ENCODE data around the gene TFCP2L1.

Gene TFCP2L1

DNA sequence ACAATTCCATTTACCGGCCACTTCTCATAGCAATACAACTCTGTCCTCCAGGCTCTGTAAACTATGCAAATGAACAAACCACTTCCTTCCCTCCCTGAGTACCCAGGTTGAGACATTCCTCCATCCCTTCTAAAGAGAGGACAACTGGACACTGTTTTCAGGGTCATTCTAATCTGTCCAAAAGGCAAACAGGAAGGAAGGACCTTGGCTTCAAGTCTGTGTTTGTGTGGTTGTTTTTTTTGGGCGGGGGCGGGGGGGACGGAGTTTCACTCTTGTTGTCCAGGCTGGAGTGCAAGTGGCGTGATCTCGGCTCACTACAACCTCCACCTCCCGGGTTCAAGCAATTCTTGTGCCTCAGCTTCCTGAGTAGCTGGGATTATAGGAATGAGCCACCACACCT lies 3.3 kb downstream of the TFCP2L1 start:
- Histone ChIP-seq H3K79me2 (ENCODE audit: insufficient read depth, low read length) (no peaks in the 10 kb centered on the region), H3K4me1 (ENCODE audit: insufficient read depth, low read length, severe bottlenecking) (peaks cover 5% of the 10 kb centered on the region), H4K20me1 (ENCODE audit: insufficient read depth, low read length) (no peaks in the 10 kb centered on the region), H3F3A (ENCODE audit: insufficient read depth, low read length) (no peaks in the 10 kb centered on the region), H3K4me2 (ENCODE audit: low read length) (no peak overlapping the region), H3K9ac (ENCODE audit: low read length) (no peak overlapping the region), H3K36me3 (ENCODE audit: insufficient read depth, low read length) (no peaks in the 10 kb centered on the region), H2AFZ (ENCODE audit: low read length) (no peak overlapping the region), H3K9me3 (ENCODE audit: low read length) (no peaks in the 10 kb centered on the region), H3K27ac (ENCODE audit: low read depth, low read length, poor library complexity, severe bottlenecking) (no peak overlapping the region), H3K9me2 (ENCODE audit: low read depth, low read length) (no peaks in the 10 kb centered on the region), H3K4me3 (ENCODE audit: low read depth, low read length, poor library complexity, severe bottlenecking) (no peak overlapping the region), H3K27me3 (ENCODE audit: insufficient read depth, low read length) (no peaks in the 10 kb centered on the region)
- TF ChIP-seq, protein P1, sequence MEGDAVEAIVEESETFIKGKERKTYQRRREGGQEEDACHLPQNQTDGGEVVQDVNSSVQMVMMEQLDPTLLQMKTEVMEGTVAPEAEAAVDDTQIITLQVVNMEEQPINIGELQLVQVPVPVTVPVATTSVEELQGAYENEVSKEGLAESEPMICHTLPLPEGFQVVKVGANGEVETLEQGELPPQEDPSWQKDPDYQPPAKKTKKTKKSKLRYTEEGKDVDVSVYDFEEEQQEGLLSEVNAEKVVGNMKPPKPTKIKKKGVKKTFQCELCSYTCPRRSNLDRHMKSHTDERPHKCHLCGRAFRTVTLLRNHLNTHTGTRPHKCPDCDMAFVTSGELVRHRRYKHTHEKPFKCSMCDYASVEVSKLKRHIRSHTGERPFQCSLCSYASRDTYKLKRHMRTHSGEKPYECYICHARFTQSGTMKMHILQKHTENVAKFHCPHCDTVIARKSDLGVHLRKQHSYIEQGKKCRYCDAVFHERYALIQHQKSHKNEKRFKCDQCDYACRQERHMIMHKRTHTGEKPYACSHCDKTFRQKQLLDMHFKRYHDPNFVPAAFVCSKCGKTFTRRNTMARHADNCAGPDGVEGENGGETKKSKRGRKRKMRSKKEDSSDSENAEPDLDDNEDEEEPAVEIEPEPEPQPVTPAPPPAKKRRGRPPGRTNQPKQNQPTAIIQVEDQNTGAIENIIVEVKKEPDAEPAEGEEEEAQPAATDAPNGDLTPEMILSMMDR (IDR thresholded peaks at IDR 0.05; ENCODE audit: low read length): no peak
- TF ChIP-seq EZH2 (IDR thresholded peaks at IDR 0.05; ENCODE audit: borderline replicate concordance, low read length): no peak

DNA sequence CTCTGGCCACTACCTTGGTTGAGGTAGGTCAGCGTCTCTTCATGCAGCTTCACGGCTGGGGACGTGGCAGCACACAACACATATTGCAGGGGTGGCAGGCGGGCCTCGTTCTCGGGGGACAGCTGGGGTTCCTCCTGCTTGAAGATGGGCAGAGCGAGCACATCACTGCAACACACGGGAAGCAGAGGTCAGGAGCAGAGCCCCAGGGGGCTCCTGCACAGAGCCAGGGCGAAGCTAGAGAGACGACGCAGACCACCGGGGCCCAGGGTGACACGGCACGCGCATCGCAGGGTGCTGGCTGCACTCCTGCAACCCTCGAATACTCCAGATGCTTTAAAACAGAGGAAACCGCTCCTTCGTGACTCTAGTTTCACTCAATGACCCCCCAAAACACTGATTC lies 3.9 kb downstream of the TFCP2L1 start:
- Histone ChIP-seq H3K4me1 (ENCODE audit: insufficient read depth, low read length, severe bottlenecking) (peaks cover 5% of the 10 kb centered on the region), H4K20me1 (ENCODE audit: insufficient read depth, low read length) (no peaks in the 10 kb centered on the region), H3K9ac (ENCODE audit: low read length) (no peak overlapping the region), H3K9me3 (ENCODE audit: low read length) (no peaks in the 10 kb centered on the region), H3K27me3 (ENCODE audit: insufficient read depth, low read length) (no peaks in the 10 kb centered on the region), H3K79me2 (ENCODE audit: insufficient read depth, low read length) (no peaks in the 10 kb centered on the region), H3K27ac (ENCODE audit: low read depth, low read length, poor library complexity, severe bottlenecking) (no peak overlapping the region), H2AFZ (ENCODE audit: low read length) (no peak overlapping the region), H3K9me2 (ENCODE audit: low read depth, low read length) (no peaks in the 10 kb centered on the region), H3F3A (ENCODE audit: insufficient read depth, low read length) (no peaks in the 10 kb centered on the region), H3K36me3 (ENCODE audit: insufficient read depth, low read length) (no peaks in the 10 kb centered on the region), H3K4me3 (ENCODE audit: low read depth, low read length, poor library complexity, severe bottlenecking) (no peak overlapping the region), H3K4me2 (ENCODE audit: low read length) (no peak overlapping the region)
- TF ChIP-seq, protein P1 (IDR thresholded peaks at IDR 0.05; ENCODE audit: low read length): no peak
- TF ChIP-seq EZH2 (IDR thresholded peaks at IDR 0.05; ENCODE audit: borderline replicate concordance, low read length): no peak

DNA sequence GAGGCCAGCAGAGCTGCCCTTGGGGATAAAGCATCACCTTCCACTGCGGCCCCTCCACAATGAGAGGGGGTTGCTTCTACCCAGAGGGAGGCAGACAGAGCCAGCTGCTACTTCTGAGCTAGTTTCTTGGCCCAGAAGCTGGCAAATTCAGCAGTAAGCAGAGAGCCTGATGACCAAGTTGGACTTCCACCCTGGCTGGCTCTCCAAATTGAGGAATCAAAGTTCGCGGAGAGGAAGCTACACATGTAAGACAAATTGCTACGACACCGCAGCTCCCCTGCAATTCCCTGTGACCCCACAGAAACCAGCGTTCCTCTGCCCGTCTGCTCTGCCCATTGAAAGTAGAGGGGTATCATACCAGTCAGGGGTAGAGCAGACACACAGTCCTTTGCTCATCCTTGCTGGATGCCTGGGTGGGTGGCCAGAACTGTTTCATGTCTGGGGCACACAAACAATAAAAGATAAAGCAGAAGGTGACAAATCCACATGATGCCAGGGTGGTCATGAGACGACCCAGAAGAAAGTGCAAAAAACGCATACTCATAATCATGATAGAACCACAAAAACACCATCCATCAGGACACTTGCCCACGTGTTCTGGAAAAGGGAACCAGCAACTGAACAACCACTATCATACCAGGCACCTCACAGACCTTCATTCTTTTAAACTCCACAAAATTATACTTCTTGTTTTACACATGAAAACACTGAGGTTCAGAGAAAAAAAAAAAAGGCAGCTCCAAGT lies 5.4 kb downstream of the TFCP2L1 start:
- H3K9ac ChIP-seq (ENCODE audit: low read length): no peak overlapping the region
- H3K27me3 ChIP-seq (ENCODE audit: insufficient read depth, low read length): no peaks in the 10 kb centered on the region
- H4K20me1 ChIP-seq (ENCODE audit: insufficient read depth, low read length): no peaks in the 10 kb centered on the region
- H2AFZ ChIP-seq (ENCODE audit: low read length): no peak overlapping the region
- H3K9me2 ChIP-seq (ENCODE audit: low read depth, low read length): no peaks in the 10 kb centered on the region
- H3K9me3 ChIP-seq (ENCODE audit: low read length): no peaks in the 10 kb centered on the region
- H3K36me3 ChIP-seq (ENCODE audit: insufficient read depth, low read length): no peaks in the 10 kb centered on the region
- H3K4me3 ChIP-seq (ENCODE audit: low read depth, low read length, poor library complexity, severe bottlenecking): no peak overlapping the region
- H3F3A ChIP-seq (ENCODE audit: insufficient read depth, low read length): no peaks in the 10 kb centered on the region
- H3K4me1 ChIP-seq (ENCODE audit: insufficient read depth, low read length, severe bottlenecking): no peaks in the 10 kb centered on the region
- no peak overlapping the region for H3K27ac ChIP-seq (ENCODE audit: low read depth, low read length, poor library complexity, severe bottlenecking)
- TF ChIP-seq EZH2 (IDR thresholded peaks at IDR 0.05; ENCODE audit: borderline replicate concordance, low read length): no peak
- TF ChIP-seq, protein P1 (IDR thresholded peaks at IDR 0.05; ENCODE audit: low read length): no peak
- H3K4me2 ChIP-seq (ENCODE audit: low read length): no peak overlapping the region
- H3K79me2 ChIP-seq (ENCODE audit: insufficient read depth, low read length): no peaks in the 10 kb centered on the region

Data from OCI-LY1 (cell line).